Measurements from ENCODE around the gene ATXN7L2. TPM values are rescaled to one million over a fixed set of nuclear protein-coding genes. Genes with fewer than 3 reads are reported as not detected.

The ATXN7L2 gene, protein sequence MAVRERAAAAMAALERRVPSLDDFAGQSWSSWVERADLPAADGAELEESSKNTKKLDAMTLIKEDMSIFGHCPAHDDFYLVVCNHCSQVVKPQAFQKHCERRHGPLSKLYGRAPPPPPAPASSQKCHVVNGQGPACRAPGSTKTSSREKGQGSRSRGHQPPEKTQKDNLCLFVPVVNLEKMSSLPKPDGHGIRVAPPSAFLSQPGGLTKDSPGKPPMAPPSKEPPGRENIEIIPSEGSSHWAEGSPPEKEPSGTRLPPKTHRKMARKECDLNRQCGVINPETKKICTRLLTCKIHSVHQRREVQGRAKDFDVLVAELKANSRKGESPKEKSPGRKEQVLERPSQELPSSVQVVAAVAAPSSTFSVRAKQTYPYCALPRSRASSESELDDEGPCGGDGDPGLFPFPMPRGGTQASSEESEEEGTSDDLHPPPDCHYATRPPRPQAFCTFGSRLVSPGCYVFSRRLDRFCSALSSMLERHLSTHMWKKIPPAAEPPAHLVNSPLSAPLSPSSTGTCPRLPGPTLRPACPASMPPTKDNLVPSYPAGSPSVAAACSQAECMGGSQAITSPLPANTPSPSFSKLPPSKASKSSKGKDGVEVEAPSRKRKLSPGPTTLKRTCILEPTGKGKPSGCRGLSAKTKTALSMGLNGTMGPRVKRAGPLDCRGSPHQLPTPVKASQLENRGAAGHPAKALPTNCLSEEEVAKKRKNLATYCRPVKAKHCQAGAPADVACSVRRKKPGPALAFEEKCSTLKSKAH
- polyA plus RNA-seq (14.3 and 16.9 TPM in 2 replicates), polyA minus RNA-seq (11.4 and 12.7 TPM in 2 replicates)

GRCh38 chr1:109483672-109484518 is at the start of gene ATXN7L2:
ATXN7L2 (plus strand) TSS chr1:109483905; CDS start chr1:109483954, 49 bp downstream.
- Histone ChIP-seq H3K4me3 (ENCODE audit: low read length) (peak within 1 kb of the TSS; percentile 81), H3K79me2 (replicated peaks; ENCODE audit: insufficient read depth, low read length) (peaks cover 8% of the 10 kb centered on the region), H3K9ac (ENCODE audit: low read length) (peak within 1 kb of the TSS; percentile 91), H3K4me2 (ENCODE audit: low read length) (peak within 1 kb of the TSS; percentile 70), H4K20me1 (ENCODE audit: insufficient read depth) (no peaks in the 10 kb centered on the region), H3K27ac (ENCODE audit: low read length) (peak within 1 kb of the TSS; percentile 92), H3K9me2 (ENCODE audit: insufficient read depth, low read length) (no peaks in the 10 kb centered on the region), H3K9me3 (ENCODE audit: low read length) (no peaks in the 10 kb centered on the region), H3F3A (ENCODE audit: insufficient read depth, low read length, poor library complexity, severe bottlenecking) (no peaks in the 10 kb centered on the region), H2AFZ (ENCODE audit: low read depth, low read length) (peak within 1 kb of the TSS; percentile 94), H3K36me3 (ENCODE audit: insufficient read depth, low read length) (no peaks in the 10 kb centered on the region), H3K27me3 (ENCODE audit: insufficient read depth, low read depth, low read length) (no peaks in the 10 kb centered on the region)
- TF ChIP-seq TAF1 (IDR thresholded peaks at IDR 0.05; ENCODE audit: low read depth) (peak; percentile 100), EP300 (conservative IDR thresholded peaks at IDR 0.05; ENCODE audit: poor library complexity, severe bottlenecking) (peak; percentile 50), RAD21 (conservative IDR thresholded peaks at IDR 0.05) (no peak), CTCF (IDR thresholded peaks at IDR 0.05; ENCODE audit: poor library complexity, severe bottlenecking) (peak; percentile 3), MXI1 (conservative IDR thresholded peaks at IDR 0.05; ENCODE audit: poor library complexity, severe bottlenecking) (peak; percentile 96), SMC3 (conservative IDR thresholded peaks at IDR 0.05; ENCODE audit: poor library complexity) (peak; percentile 13), REST (IDR thresholded peaks at IDR 0.05; ENCODE audit: borderline replicate concordance) (peak; percentile 98), POLR2AphosphoS5 (IDR thresholded peaks at IDR 0.05) (peak; percentile 90), EZH2 (IDR thresholded peaks at IDR 0.05; ENCODE audit: borderline replicate concordance, insufficient read depth, low read length, poor library complexity, severe bottlenecking) (no peak)
